Renal cortical epithelial cell (primary cell): Measurements from ENCODE around the gene ZFYVE27. TPM values are rescaled to one million over a fixed set of nuclear protein-coding genes. Genes with fewer than 3 reads are reported as not detected.

Experiments used
- DNase-seq: peaks from one replicate; pipeline ENCODE4 v3.0.0-alpha.2; 2011; ENCODE audit warnings: low read depth
- total RNA-seq: library from RNA; depleted of rRNA; stranded (reverse); fragments of >200 nt; gene quantifications from 2 replicates; pipeline ENCODE4 v1.2.3, GENCODE V29; 2014

The ZFYVE27 gene
- total RNA-seq, 1 donor from 2014 or later: 34.9 TPM

DNA sequence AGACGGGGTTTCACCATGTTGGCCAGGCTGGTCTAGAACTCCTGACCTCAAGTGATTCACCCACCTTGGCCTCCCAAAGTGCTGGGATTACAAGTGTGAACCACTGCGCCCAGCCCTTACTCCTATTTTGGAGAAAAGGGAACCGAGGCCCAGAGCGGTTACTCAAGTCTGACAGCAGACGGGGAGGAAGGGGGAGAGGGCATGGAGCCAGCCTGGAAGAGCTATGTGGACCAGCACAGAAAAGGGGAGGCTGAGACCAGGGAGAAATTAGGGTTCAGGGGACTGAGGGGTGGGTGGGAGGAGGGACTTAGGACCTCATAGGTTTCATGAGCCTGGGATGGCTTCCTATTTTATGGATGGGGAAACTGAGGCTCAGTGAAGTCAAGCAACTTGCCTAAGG is 33.3 kb downstream of the ZFYVE27 start:
- DNase-seq: no peak

- no peak for DNase-seq
Observed at GRCh38 chr10:97771055-97771891, 34.3 kb downstream of the ZFYVE27 start.

GRCh38 chr10:97771913-97772823 is 35.2 kb downstream of the ZFYVE27 start, which contains the start of gene SFRP5:
Gene SFRP5, minus strand, starts transcription at chr10:97771999. Its CDS starts 166 bp downstream, at chr10:97771833.
- no peak for DNase-seq

DNA sequence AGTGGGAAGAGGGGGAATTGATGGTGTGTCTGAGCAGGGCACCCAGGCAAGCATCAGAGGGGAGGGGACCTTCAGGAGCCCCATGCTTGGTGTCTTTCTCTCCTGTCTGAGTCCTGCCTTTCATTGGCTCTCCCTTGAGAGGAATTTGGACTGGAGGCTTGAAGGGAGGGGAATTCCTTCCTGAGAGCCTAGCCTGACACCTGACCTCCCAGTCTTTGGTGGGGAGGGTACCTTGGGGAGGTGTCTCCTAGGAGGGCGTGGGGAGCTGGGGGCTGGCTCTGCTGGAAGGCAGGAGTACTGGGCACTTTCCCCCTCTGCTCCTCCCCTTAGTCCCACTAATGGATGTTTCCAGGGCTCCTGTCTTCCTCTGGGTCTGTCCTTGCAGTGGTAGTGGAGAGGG is 36.2 kb downstream of the ZFYVE27 start:
- DNase-seq: no peak

DNA sequence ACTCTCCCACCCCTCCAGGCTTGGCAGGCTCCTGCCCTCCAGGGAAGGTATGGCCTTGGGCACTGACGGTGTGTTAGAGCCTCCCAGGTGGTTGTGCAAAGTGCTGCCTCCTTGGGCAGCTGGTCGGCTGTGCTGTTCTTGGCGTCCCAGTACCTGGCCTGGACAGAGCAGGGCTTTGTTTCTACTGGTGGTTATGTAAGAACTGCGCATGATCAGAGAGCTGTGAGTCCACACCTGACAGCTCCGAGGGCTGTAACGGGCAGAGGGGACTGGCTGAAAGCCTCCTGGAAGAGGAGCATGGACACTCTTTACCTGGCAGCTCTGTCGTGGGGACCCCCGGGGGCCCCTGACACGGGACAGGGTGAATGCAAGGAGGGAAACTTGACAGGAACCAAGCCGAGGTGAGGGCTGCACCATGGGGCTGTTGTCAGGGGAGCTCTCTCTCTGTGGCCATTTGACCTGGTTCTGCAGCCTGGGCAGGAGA is 37.9 kb downstream of the ZFYVE27 start:
- no peak for DNase-seq

GRCh38 chr10:97777143-97777542 is 40.2 kb downstream of the ZFYVE27 start:
- no peak for DNase-seq

GRCh38 chr10:97778452-97779302 is 41.7 kb downstream of the ZFYVE27 start:
- no peak for DNase-seq

- no peak for DNase-seq
Observed at GRCh38 chr10:97779492-97779891, 42.6 kb downstream of the ZFYVE27 start.

DNA sequence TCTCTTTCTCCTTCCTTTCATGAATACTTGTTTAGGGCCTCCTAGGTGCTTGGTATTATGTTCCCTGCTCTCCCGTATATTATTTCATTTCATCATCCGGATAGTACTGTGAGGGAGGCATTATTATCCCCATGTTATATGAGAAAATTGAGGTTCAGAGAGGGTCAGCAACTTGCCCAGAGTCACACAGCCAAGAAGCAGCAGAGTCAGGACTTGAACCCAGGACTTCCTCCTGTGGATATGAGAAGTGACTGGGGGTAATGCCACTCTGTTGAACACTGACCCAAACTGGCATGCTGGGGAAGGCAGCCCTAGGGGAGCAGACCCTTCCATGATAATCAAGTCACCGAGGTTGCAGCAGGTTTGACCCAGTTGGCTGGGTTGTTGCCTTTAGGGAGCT is 43.0 kb downstream of the ZFYVE27 start:
- no peak for DNase-seq

DNA sequence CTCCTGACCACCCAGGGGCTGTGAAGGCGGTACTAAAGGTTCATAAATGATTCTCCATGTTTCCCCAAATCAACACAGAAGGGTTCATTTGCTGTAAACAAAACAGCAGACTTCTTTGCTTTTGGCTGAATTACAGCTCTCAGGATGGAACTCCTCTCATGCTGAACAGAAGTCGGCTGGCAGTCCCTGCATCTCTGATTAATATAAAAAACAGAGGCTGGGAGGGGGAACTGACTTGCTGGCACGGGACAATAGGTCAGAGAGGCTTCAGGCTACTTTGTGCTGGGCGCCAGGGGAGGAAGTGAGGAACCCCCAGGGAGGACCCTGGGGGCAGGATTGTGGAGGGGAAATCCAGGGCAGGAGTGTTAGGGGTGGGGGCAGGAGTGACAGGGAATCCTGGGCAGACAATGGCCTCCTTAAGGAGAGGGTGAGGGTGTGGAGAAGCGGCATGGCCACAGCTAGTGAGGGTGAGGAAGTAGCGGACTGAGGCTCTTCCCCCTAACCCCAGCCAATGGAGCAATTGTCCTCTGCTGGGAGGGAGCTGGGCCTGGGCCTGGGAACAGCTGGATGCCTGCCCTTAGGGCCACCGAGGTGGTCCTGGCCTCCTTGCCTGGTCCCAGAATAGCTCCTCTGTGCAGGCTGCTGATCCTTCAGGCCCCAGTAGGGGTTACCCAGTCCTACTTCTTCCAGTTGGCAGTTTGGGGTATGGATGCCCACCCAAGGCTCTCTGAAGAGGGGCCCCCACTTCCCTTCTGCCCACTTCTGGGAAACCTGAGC is 44.1 kb downstream of the ZFYVE27 start:
- no peak for DNase-seq

GRCh38 chr10:97781618-97782331 is 44.8 kb downstream of the ZFYVE27 start:
- no peak for DNase-seq

DNA sequence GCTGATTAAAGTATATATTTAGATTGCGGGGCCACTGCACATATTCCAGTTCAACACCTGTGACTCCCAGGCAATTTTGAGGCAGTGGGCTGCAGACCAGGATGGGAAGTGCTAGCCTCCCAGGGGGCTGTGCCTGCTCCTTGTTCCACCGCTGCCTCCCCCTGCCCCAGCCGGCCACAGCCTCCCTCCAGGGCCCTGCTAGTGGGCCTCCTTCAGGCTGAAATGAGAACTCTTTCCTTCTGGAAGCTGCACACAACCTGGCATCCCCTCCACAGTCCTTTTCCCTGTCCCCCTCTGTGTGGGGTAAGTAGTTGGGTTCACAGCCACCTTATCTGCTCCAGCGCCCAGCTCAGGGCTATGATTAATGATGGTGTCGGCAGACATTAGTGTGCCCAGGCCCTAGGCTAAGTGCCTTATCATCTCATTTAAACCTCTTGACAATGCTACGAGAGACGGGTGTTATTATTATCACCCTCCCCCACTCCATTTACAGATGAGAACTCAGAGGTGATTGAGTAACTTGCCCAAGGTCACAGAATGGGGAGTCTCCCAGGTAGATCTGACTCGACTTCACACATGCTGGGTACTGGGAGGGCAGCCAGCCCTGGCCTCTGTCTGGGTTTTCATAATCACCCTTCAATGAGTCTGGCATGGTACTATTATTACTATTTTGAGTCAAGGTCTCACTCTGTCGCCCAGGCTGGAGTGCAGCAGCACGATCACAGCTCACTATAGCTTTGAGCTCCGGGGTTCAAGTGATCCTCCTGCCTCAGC is 45.7 kb downstream of the ZFYVE27 start:
- no peak for DNase-seq

DNA sequence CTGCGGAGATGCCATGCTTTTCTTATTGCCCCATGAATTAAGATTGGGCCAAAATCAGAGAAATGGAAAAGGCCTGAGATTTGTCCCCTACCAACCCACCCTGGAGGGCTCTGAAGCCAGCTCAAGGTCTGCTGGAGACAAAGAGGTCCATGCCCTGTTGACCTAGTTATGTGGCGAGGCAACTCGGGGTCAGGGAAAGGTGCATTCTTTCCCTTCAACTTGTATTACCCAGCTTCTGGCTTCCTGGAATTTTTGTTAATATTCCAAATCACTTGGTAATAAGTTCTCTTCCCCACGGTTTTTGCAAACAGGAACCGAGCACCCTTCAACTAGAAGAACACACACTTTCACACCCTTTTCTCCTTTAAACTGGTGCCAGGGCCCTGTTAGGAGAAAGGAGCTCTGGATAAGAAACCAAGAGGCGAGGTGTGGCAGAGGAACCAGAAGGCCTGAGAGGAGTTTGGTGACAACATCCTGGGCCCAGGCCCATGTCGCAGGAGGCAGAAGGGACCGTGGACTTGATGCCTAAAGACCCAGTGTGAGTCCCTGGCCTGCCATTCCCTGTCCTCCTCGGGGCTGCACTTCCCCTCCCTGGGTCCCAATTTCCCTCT is 47.4 kb downstream of the ZFYVE27 start:
- no peak for DNase-seq

- no peak for DNase-seq
Observed at GRCh38 chr10:97785231-97785630, 48.3 kb downstream of the ZFYVE27 start.

DNA sequence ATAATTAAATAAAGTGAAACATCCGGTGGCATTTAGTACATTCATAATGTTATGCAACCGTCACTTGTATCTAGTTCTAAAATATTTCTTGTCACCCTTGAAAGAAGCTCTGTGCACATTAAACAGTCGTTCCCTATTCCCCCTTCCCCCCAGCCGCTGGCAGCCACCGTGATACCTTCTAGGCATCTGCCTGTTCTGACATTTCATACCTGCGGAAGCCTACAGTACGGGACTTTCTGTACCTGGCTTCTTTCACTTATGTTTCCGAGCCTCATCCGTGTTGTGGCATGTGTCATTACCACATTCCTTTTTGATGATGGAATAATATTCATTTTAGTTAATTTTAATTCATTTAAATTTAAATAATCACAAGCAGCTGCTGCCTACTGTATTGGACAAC is 48.8 kb downstream of the ZFYVE27 start:
- no peak for DNase-seq

GRCh38 chr10:97788552-97789442 is 51.9 kb downstream of the ZFYVE27 start:
- DNase-seq: peak; percentile 25

DNA sequence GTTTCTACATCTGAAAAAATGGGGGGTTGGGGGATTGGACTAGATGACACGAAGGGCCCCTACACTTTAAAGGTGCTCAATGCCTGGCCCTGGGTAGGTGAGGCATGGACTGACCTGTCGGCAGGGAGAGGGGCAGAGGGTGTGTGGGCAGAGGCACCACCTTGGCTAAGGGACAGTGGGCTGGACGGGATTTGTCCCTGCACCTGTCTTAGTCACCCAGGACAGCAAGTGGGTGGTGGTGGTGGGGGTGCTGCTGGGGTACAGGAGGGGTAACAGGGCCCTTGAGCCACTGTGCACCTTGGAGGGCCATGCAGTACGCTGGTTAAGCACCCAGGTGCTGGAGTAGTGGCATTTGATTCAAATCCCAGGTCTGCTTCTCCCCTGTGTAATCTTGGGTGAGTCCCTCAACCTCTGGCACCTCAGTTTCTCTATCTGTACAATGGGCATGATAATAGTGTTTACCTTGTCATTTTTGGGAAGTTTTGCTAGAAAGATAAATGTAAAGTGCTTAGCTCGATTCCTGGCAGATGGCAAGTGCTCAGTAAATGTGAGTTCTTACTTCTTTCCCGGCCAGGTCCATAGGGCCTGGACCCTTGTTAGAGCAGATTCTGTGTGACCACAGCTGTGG is 53.0 kb downstream of the ZFYVE27 start:
- no peak for DNase-seq
